H1 (cell line): ENCODE measurements around the gene ARHGEF1. TPM values are rescaled to one million over a fixed set of nuclear protein-coding genes. Genes with fewer than 3 reads are reported as not detected.

ENCODE experiments used
- BRCA1 ChIP-seq: IDR thresholded peaks from 2 replicates; pipeline ENCODE4 v1.6.1; 2012; ENCODE audit warnings: low read depth, low read length, improper control_type of control experiment
- CEBPB ChIP-seq: IDR thresholded peaks from 2 replicates; pipeline ENCODE4 v1.6.1; 2012; ENCODE audit warnings: low read depth, low read length
- CHD1 ChIP-seq: IDR thresholded peaks from 2 replicates; pipeline ENCODE4 v1.6.1; 2012; ENCODE audit warnings: low read depth, low read length, improper control_type of control experiment
- FOSL1 ChIP-seq: IDR thresholded peaks from 2 replicates; pipeline ENCODE4 v1.6.1; 2011; ENCODE audit warnings: mild to moderate bottlenecking, low read depth, low read length, moderate library complexity; ENCODE audit not compliant: insufficient read depth
- GABPA ChIP-seq: IDR thresholded peaks from 2 replicates; pipeline ENCODE4 v1.6.1; 2011; ENCODE audit warnings: mild to moderate bottlenecking, low read length, moderate library complexity, borderline replicate concordance; ENCODE audit not compliant: insufficient read depth
- GTF2F1 ChIP-seq: IDR thresholded peaks from 2 replicates; pipeline ENCODE4 v1.6.1; 2012; ENCODE audit warnings: low read depth, low read length, improper control_type of control experiment, borderline replicate concordance
- HDAC6 ChIP-seq: IDR thresholded peaks from one replicate; pipeline ENCODE4 v1.7.1; 2012; ENCODE audit warnings: low read depth, mild to moderate bottlenecking, inconsistent platforms, low read length, moderate library complexity
- JUND ChIP-seq: IDR thresholded peaks from 2 replicates; pipeline ENCODE4 v1.6.1; 2011; ENCODE audit warnings: mild to moderate bottlenecking, improper control_type of control experiment, low read length
- KDM4A ChIP-seq: IDR thresholded peaks from one replicate; pipeline ENCODE4 v1.7.1; 2012; ENCODE audit warnings: low read depth, mild to moderate bottlenecking, moderate library complexity, low read length, inconsistent platforms; ENCODE audit not compliant: severe bottlenecking
- KDM5A ChIP-seq: fragments of 200-600 bp; IDR thresholded peaks from 2 replicates; pipeline ENCODE4 v1.7.1; 2012; ENCODE audit warnings: mild to moderate bottlenecking, low read length, inconsistent platforms, mixed read lengths
- PHF8 ChIP-seq: fragments of 200-600 bp; sonication (generic); conservative IDR thresholded peaks from 2 replicates; pipeline ENCODE4 v1.7.1; 2012; ENCODE audit warnings: low read depth, mild to moderate bottlenecking, inconsistent platforms, low read length, moderate library complexity
- SAP30 ChIP-seq: fragments of 300-600 bp; sonication (generic); IDR thresholded peaks from 2 replicates; pipeline ENCODE4 v1.7.1; 2012; ENCODE audit warnings: low read length, moderate library complexity, mild to moderate bottlenecking, inconsistent platforms; ENCODE audit not compliant: insufficient read depth, insufficient replicate concordance
- SIN3A ChIP-seq, 2 experiments: IDR thresholded peaks in 1 of 2; conservative IDR thresholded peaks in 1 of 2; 2 replicates each; pipeline ENCODE4 v1.6.1; 2011 to 2012; ENCODE audit warnings: low read length in 2 of 2, improper control_type of control experiment in 1 of 2, low read depth in 1 of 2, mild to moderate bottlenecking in 1 of 2
- SIRT6 ChIP-seq: IDR thresholded peaks from one replicate; pipeline ENCODE4 v1.7.1; 2012; ENCODE audit warnings: low read length, inconsistent platforms
- SP2 ChIP-seq: IDR thresholded peaks from 2 replicates; pipeline ENCODE4 v1.6.1; 2012; ENCODE audit warnings: mild to moderate bottlenecking, low read length, inconsistent platforms
- SP4 ChIP-seq: IDR thresholded peaks from 2 replicates; pipeline ENCODE4 v1.6.1; 2012; ENCODE audit warnings: low read length, inconsistent platforms
- SUZ12 ChIP-seq: fragments of 200-600 bp; sonication (generic); IDR thresholded peaks from 2 replicates; pipeline ENCODE4 v1.6.1; 2012; ENCODE audit warnings: mild to moderate bottlenecking, inconsistent platforms, low read length, moderate library complexity, mixed read lengths
- TAF1 ChIP-seq: IDR thresholded peaks from 2 replicates; pipeline ENCODE4 v1.6.1; 2011; ENCODE audit warnings: mild to moderate bottlenecking, low read depth, low read length
- TBP ChIP-seq: IDR thresholded peaks from 2 replicates; pipeline ENCODE4 v1.6.1; 2011; ENCODE audit warnings: low read depth, low read length, improper control_type of control experiment
- TCF12 ChIP-seq: IDR thresholded peaks from 2 replicates; pipeline ENCODE4 v1.6.1; 2011; ENCODE audit warnings: low read depth, mild to moderate bottlenecking, low read length
- YY1 ChIP-seq: IDR thresholded peaks from 2 replicates; pipeline ENCODE4 v1.6.1; 2011; ENCODE audit warnings: low read depth, mild to moderate bottlenecking, low read length
- polyA plus RNA-seq, 7 experiments: library from polyadenylated mRNA; depleted of rRNA in 3 of 7; stranded (reverse) in 5 of 7; unstranded in 2 of 7; fragments of >200 nt in 5 of 7; fragments of 200-250 nt in 2 of 7; gene quantifications; 1 replicate in 5 of 7; 2 replicates in 1 of 7; 4 replicates in 1 of 7; pipeline versions ENCODE4 v1.2.1 to v1.2.3, GENCODE V29; 2011 to 2013; ENCODE audit warnings: missing spikeins in 2 of 7, mixed read lengths in 2 of 7
- total RNA-seq: library from RNA; stranded (reverse); fragmentation: NEBNext Ultra II Directional; extraction: Animal tissue kit (Norgen Biotek cat#: 25700); gene quantifications from 2 replicates; pipeline ENCODE4 v1.2.1, GENCODE V29; 2021
- TF ChIP-seq, protein P1 (sequence below): IDR thresholded peaks from 2 replicates; pipeline ENCODE4 v1.6.1; 2012; ENCODE audit warnings: inconsistent platforms
- TF ChIP-seq, protein P2 (sequence below): IDR thresholded peaks from 2 replicates; pipeline ENCODE4 v1.6.1; 2012; ENCODE audit warnings: inconsistent platforms

The ARHGEF1 gene
- total and polyA plus RNA-seq, 2 of the 8 experiments (the other 6 are each of a cell fraction or from before 2014, with no cell fraction given): 23.0 to 49.0 TPM

DNA sequence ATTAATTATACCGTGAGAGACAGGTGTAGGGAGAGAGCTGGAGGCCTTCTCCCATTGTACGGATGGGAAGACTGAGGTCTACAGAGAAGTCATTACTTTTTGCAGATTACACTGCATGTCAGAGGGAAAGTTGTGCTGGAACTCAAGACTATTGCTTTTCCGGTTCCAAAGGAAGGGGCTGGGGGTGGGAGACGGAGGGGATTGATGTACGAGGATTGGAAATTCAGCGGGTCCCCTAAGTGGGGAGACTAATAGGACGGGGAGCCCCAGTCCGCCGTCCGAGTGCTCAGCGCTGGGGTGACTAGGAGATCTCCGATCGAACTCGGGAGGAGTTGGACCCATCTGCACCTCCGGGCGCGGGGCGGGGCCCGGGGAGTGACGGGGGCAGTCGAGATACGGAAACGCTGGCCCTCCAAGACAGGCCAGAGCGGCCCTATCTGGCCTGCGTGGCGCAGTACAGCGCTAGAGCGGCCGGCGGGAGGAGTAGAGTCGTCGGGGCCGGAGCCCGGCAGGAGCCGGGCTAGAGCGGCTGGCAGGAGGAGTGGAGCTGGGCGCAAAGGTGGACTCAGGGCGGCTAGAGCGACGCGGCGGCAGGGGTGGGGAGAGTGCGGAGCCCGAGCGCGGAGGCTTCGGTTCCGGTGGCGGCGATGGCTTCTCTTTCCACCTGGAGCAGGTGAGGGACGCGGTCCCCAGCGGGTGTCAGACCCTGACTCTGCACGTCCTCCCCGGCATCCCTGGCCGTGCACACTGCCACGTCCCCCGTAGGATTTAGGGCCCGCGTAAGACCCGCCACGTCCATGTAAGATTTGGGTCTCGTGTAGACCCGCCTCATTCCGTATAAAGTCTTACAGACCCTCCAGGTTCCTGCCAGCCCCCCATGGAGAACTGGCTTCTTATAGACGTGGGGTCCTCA is 1.1 kb downstream of the ARHGEF1 start (continued):
- TF ChIP-seq BRCA1 (no peak), KDM5A (no peak), YY1 (peak; percentile 64; the same call in 1 of the 2 replicates), GTF2F1 (no peak), JUND (no peak), HDAC6 (no peak), SP4 (no peak), TCF12 (0 out of 2 replicates have a peak, but pooled peaks have one; percentile 53), GABPA (peak; percentile 69; the same call in 1 of the 2 replicates), PHF8 (0 out of 2 replicates have a peak, but pooled peaks have one; percentile 27), CEBPB (no peak), SIN3A (conservative IDR thresholded peaks at IDR 0.05 in 1 of 2, IDR thresholded peaks at IDR 0.05 in 1 of 2; ENCODE audit: low read depth in 1 of 2, low read length in 2 of 2) (peak; percentile 92 to 93; a peak in 2 of 4 replicates), SAP30 (no peak), SP2 (peak; percentile 100), FOSL1 (no peak), KDM4A (peak; percentile 89), TBP (peak; percentile 80), TAF1 (peak; percentile 88), SUZ12 (no peak), CHD1 (no peak), SIRT6 (no peak)
- TF ChIP-seq, protein P1, sequence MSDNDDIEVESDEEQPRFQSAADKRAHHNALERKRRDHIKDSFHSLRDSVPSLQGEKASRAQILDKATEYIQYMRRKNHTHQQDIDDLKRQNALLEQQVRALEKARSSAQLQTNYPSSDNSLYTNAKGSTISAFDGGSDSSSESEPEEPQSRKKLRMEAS: peak; percentile 53; the same call in 1 of the 2 replicates
- TF ChIP-seq, protein P2, sequence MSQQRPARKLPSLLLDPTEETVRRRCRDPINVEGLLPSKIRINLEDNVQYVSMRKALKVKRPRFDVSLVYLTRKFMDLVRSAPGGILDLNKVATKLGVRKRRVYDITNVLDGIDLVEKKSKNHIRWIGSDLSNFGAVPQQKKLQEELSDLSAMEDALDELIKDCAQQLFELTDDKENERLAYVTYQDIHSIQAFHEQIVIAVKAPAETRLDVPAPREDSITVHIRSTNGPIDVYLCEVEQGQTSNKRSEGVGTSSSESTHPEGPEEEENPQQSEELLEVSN: no peak
